Measurements from ENCODE around the gene GRIA4.

DNA sequence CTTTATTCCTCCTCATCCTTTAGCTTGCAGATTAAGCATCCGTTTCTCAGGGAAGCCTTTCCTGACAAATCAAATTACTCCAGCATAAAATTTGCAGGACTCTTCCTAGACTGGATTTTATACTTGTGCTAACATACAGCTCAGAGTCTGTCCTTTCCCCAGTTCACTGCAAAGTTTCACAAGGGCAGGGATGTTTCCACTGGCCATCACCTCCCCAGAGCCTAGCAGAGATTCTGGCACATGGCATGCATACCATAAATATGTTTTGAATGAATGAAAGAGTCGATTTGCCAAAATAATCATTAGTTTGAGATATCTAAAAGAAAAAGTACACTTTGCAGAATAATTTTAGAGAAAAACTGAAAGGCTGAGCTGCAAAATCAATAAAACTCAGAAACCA lies 401.6 kb downstream of the GRIA4 start:
- no peak for TF ChIP-seq EZH2phosphoT487 (IDR thresholded peaks at IDR 0.05; ENCODE audit: borderline replicate concordance)
- TF ChIP-seq, protein P1, sequence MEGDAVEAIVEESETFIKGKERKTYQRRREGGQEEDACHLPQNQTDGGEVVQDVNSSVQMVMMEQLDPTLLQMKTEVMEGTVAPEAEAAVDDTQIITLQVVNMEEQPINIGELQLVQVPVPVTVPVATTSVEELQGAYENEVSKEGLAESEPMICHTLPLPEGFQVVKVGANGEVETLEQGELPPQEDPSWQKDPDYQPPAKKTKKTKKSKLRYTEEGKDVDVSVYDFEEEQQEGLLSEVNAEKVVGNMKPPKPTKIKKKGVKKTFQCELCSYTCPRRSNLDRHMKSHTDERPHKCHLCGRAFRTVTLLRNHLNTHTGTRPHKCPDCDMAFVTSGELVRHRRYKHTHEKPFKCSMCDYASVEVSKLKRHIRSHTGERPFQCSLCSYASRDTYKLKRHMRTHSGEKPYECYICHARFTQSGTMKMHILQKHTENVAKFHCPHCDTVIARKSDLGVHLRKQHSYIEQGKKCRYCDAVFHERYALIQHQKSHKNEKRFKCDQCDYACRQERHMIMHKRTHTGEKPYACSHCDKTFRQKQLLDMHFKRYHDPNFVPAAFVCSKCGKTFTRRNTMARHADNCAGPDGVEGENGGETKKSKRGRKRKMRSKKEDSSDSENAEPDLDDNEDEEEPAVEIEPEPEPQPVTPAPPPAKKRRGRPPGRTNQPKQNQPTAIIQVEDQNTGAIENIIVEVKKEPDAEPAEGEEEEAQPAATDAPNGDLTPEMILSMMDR (conservative IDR thresholded peaks at IDR 0.05; ENCODE audit: low read length), result no peak

Data from Loucy (cell line).